ENCODE measurements around the gene SLC24A5. TPM values are rescaled to one million over a fixed set of nuclear protein-coding genes. Genes with fewer than 3 reads are reported as not detected.

The SLC24A5 gene
- total and polyA plus RNA-seq, 7 donors, result not detected

DNA sequence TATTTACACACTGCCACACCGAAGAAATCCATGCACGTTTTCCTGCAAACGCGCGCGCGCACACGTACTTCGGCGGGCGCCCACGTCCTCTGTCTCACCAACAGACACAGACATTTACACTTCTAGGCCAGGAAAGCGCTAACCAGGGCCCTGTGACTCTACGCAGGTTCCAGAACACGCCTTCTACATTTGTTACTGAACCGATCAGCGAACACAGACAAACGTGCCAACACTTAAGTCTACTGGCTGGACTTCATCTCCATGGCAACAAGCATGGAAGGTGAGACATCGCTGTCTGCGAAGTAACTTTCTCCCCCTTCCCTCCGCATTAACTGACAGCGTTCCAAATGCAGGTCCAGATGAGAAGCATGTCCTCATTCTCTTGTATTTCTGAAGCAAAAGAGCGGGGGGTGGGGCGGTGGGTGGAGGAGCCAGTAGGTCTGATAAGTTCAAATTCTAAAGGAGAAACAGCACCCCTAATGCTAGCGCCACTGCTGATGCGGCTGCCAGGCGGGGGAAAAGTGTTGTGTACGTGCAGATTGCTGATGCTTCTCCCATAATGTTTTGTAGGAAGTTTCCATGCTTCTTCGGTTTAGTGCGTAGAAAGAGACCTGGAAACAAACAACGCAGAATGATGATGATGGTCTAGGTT, 70.9 kb downstream of the SLC24A5 start, which contains the start of gene CTXN2:
TSS of gene CTXN2 (plus strand) at position 92 of the 652 bp plus-strand sequence. CDS start 9,636 bp downstream, outside the sequence.
- H3K27me3 ChIP-seq (ENCODE audit: insufficient read depth in 3 of 3, low read length in 2 of 3), result peaks cover 0 to 4% (median 4%) of the 10 kb centered on the region in 3 donors
- intact Hi-C loops (cut with DNase I), result no loop called here
- no peak within 1 kb of the TSS for H3K4me3 ChIP-seq

More for the DNA sequence above, 70.9 kb downstream of the SLC24A5 start, which contains the start of gene CTXN2:
- H3K4me1 ChIP-seq, result no peaks in the 10 kb centered on the region
- TF ChIP-seq, protein P1, sequence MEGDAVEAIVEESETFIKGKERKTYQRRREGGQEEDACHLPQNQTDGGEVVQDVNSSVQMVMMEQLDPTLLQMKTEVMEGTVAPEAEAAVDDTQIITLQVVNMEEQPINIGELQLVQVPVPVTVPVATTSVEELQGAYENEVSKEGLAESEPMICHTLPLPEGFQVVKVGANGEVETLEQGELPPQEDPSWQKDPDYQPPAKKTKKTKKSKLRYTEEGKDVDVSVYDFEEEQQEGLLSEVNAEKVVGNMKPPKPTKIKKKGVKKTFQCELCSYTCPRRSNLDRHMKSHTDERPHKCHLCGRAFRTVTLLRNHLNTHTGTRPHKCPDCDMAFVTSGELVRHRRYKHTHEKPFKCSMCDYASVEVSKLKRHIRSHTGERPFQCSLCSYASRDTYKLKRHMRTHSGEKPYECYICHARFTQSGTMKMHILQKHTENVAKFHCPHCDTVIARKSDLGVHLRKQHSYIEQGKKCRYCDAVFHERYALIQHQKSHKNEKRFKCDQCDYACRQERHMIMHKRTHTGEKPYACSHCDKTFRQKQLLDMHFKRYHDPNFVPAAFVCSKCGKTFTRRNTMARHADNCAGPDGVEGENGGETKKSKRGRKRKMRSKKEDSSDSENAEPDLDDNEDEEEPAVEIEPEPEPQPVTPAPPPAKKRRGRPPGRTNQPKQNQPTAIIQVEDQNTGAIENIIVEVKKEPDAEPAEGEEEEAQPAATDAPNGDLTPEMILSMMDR (IDR thresholded peaks at IDR 0.05), result no peak
- no peak within 1 kb of the TSS for H3K27ac ChIP-seq
- WGBS, 3 donors, result 5 to 7% (median 5%) methylated on average over 31 of the region's 31 CpGs
- no peaks in the 10 kb centered on the region for H3K36me3 ChIP-seq (ENCODE audit: insufficient read depth in 1 of 2, low read depth in 1 of 2)
- DNase-seq (no peak), ATAC-seq (no peak)
- H3K9me3 ChIP-seq, result no peaks in the 10 kb centered on the region

Other genes with a start within 250 kb of the SLC24A5 start
- 1 to 10 TPM in 1 of 4 donors, under 1 TPM in 3; 0.50 to 1.3 (median 0.77) TPM for gene MYEF2, start 57.3 kb downstream of the SLC24A5 start, total RNA-seq
- gene MYEF2, start 57.3 kb downstream of the SLC24A5 start, polyA plus RNA-seq, result under 1 TPM; 0.23 to 0.62 (median 0.27) TPM
- not detected for gene CTXN2, start 70.7 kb downstream of the SLC24A5 start, total RNA-seq
- not detected for gene CTXN2, start 70.7 kb downstream of the SLC24A5 start, polyA plus RNA-seq
- gene SLC12A1, start 85.3 kb downstream of the SLC24A5 start, total RNA-seq, result not detected
- not detected for gene SLC12A1, start 85.3 kb downstream of the SLC24A5 start, polyA plus RNA-seq
- gene DUT, start 210.4 kb downstream of the SLC24A5 start, total RNA-seq, result 10 to 100 TPM; 37.4 to 56.0 (median 43.3) TPM
- 10 to 100 TPM; 29.5 to 33.1 (median 32.2) TPM for gene DUT, start 210.4 kb downstream of the SLC24A5 start, polyA plus RNA-seq